Measurements from ENCODE around the gene L1CAM.

DNA sequence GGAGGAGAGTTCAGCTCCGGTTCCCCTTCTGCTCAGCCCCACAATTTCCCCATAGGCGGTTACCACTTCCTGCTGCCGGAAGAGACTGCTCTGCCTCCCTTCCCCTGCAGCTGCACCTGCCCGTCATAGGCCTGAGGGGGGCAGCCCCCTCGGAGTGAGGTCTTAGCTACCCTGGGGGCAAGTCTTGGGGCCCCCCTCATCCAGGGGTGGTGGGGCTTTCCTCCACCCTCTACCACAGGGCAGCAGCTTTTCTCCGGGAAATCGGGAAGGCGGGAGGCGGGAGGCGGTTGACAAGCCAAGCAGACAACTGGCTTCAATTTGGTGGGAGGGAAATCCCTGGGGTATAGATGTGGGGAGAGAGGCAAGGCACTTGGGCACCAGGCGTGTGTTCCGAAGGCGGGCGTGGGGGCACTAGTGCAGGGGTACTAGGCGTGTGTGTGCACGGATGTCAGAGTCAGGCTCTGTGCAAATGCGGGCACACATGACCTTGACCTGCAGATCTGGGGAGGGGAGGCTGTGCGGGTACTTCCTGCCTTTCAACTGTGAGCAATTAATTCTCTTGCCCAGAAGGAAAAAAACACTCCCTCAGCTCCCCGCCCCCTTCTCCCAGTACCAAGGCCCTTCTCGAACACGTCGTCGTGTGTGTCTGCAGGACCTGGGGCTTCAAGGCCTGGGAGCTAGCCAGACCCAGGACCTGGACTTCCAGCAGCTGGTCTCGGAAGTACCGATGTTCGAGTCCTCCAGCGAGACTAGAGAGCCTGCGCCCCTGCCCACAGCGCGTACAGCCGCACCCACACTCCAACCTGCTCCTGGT is 41.1 kb upstream of the L1CAM start:
- TF ChIP-seq, protein P1, sequence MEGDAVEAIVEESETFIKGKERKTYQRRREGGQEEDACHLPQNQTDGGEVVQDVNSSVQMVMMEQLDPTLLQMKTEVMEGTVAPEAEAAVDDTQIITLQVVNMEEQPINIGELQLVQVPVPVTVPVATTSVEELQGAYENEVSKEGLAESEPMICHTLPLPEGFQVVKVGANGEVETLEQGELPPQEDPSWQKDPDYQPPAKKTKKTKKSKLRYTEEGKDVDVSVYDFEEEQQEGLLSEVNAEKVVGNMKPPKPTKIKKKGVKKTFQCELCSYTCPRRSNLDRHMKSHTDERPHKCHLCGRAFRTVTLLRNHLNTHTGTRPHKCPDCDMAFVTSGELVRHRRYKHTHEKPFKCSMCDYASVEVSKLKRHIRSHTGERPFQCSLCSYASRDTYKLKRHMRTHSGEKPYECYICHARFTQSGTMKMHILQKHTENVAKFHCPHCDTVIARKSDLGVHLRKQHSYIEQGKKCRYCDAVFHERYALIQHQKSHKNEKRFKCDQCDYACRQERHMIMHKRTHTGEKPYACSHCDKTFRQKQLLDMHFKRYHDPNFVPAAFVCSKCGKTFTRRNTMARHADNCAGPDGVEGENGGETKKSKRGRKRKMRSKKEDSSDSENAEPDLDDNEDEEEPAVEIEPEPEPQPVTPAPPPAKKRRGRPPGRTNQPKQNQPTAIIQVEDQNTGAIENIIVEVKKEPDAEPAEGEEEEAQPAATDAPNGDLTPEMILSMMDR (IDR thresholded peaks at IDR 0.05; ENCODE audit: low read depth, low read length) = no peak
- no peak for TF ChIP-seq EZH2phosphoT487 (IDR thresholded peaks at IDR 0.05; ENCODE audit: low read depth)
